GM18520 (cell line): Measurements from ENCODE around the gene C3orf22.

Source experiments
- ATAC-seq: cut with Tn5 transposase; IDR thresholded peaks from one replicate; pipeline ENCODE4 v1.9.1; 2021; ENCODE audit not compliant: unreplicated experiment

Gene C3orf22

DNA sequence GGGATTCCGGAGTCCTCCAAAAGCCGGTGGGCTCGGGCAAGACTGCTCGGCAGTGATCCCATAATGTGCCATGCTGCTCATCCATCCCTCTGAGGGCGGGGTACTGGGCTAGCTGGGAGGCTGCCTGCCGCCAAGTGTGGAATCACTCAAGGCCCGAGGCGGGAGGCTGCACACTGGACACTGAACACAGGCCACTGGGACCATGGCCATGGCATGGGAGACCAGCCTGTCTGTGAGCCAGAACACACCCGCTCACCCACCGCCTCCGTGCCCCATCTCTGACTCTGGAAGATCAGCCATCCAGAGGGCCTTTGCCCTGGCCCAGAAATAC, 1.4 kb downstream of the C3orf22 start:
- no peak for ATAC-seq

DNA sequence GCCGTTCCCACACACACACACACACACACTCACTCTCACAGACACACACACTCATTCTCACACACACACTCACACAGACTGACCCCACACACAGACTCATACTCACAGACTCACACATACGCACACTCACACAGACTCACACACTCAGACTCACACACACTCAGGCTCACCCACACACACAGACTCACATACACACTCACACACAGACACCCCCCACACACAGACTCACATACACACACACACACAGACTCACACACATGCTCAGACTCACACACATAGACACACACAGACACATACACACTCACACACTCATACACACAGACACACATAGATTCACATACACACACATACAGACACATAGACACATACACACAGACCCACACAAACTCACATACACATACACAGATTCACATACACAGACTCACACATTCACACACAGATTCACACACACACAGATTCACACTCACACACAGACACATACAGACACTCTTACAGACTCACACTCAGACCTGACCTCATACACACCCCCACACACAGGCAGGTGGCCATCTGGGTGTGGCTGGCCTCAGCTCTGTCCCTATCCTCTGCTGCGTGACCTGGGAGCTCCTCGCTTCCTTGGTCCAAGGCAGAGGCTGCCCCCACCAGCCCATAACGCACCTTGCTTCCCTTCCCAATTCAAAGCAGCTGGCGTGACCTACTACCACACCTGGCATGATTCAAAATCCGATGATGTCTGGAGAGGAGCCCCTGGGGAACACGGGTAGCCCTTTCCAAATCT, 1.9 kb downstream of the C3orf22 start:
- ATAC-seq = no peak

DNA sequence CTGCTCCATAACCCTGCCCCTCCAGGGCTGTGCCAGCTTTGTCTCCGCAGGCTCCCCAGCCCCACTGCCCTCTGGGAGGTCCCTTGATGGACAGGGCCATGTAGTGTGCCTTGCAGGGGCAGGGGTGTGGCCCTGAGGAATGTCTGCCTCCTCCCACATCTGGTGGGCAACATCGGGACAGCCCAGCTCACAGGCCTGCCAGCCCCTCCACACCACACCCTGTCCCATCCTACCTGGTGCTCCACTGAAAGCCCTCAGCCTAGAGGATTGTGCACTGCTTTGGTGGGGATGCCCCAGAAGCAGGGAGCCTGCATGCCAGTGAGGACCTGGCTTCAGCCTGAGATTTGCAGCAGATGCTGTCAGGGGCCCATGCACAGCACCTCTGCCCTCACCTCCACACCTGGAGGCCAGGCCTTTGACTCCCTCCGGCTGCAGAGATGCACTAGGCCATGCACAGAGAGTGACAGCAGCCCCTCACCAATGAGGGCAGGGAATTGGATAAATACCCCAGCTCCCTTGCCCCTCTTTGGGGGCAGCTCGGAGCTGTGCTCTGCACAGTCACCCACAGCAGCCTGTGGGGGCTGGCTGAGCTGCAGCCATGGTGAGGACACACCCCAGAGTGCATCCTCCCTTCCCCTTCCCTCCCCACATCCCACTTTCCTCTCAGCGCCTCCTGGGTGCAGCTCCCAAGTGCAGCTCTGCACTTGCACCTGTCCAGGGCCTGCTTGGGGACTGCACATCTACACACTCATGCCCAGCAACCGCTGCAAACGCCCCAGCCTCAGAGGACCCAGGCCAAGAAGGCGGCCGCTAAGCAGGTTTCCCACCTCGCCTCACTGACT, 2.7 kb downstream of the C3orf22 start:
- no peak for ATAC-seq

- no peak for ATAC-seq
Measured at GRCh38 chr3:126554560-126555525, 3.9 kb downstream of the C3orf22 start.

DNA sequence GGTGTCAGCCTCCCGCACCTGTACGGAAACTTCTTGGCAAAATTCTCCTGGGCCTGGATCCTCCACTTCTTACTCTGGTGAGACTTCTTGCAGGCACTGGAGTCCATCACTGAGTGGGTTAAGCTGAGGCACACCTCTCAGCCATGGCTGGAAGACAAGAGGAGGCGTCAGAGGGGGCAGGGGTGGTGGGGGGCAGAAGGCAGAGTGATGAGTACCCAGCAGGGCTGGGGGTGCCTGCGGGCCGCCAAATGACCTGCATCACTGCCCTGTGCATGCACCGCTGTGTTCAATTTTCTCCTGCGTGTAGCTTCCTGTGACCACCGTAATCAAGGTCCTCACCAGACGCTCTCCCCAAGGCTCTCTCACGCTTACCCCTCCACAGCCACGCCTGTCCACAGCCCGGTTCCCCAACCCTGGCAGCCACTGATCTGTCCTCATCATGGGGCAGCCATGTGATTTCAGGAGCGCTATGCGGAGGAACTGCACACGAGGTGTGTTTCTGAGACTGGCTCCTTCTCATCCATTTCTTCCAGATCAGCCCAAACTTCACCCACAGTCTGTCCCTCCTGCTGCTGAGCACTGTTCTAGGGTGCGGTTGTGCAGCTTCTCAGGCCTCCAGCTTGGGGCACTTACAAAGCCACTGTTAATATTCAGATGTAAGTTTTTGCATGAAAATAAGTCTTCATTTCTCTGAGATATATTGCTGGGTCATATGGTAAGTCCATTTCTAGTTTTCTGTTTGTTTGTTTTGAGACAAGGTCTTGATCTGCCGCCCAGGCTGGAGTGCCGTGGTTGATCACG, 5.2 kb downstream of the C3orf22 start:
- ATAC-seq = no peak

- no peak for ATAC-seq
Measured at GRCh38 chr3:126552688-126553283, 5.9 kb downstream of the C3orf22 start.

DNA sequence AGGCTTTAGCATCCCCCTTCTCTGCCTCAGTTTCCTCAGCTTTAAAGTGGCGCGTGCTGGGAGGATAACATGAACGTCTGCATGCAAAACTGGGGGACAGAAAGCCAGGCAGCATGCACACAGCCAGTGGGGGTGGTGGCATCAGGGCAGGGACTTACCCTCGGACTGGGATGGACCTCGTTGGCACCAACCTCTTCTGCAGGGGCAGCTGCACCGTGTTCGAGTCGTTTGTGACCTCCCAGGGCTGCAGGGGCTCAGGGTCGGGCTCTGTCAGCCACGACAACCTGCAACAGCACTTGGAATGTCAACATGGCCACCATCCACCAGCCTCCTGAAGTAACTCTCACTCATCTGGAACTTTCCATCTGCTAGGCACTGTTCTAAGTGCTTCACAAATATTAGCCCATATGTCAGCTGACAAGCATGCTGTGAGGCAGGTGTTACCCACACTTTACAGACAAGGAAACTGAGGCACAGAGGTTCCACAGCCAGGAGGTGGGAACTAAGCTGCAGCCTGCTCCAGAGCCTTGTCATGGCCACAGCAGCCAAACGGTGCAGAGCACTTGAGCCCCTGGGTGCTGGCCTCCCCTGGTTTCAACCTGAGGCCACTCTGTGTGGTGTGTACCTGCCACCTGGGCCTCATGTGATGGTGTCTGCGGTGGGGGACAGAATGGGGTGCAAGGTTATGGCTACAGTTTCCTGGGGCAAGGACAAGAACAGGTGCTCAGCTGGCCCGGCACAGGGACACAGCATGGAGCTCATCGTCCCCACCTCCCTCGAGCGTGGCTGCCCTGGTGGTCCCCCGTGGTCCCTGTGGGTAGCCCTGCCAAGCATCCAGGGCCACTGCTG, 6.7 kb downstream of the C3orf22 start:
- ATAC-seq = no peak

- no peak for ATAC-seq
Measured at GRCh38 chr3:126551121-126551838, 7.5 kb downstream of the C3orf22 start.

GRCh38 chr3:126550488-126551051, 8.2 kb downstream of the C3orf22 start:
- no peak for ATAC-seq

DNA sequence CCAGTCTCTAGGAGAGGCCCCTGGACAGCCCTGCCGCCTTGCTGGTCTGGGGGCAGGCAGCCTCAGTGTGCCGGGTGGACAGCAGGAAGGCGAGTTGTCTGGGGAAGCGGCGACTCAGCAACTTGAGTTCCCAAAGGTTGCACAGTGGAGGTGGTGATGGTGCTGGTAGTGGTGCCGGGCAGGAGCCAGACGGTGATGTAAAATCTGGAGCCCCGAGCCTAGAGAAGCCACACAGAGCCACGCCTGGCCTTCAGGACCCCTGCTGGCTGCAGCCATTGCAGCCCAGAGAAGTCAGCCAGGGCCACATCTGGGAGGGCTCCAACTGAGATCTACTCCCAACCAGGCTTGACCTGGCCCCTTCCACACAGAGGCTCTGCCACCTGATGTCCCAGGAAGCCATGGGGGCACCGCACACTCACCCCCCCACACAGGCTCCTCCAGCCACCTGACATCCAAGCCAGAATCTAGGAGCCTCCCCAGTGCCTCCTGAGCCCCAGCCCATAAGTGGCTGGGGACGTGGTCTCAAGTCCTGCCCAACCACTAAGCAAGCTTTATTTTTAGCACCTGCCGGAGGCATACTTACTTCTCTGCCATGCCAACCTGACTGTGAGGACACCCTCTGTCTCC, 8.8 kb downstream of the C3orf22 start:
- no peak for ATAC-seq

DNA sequence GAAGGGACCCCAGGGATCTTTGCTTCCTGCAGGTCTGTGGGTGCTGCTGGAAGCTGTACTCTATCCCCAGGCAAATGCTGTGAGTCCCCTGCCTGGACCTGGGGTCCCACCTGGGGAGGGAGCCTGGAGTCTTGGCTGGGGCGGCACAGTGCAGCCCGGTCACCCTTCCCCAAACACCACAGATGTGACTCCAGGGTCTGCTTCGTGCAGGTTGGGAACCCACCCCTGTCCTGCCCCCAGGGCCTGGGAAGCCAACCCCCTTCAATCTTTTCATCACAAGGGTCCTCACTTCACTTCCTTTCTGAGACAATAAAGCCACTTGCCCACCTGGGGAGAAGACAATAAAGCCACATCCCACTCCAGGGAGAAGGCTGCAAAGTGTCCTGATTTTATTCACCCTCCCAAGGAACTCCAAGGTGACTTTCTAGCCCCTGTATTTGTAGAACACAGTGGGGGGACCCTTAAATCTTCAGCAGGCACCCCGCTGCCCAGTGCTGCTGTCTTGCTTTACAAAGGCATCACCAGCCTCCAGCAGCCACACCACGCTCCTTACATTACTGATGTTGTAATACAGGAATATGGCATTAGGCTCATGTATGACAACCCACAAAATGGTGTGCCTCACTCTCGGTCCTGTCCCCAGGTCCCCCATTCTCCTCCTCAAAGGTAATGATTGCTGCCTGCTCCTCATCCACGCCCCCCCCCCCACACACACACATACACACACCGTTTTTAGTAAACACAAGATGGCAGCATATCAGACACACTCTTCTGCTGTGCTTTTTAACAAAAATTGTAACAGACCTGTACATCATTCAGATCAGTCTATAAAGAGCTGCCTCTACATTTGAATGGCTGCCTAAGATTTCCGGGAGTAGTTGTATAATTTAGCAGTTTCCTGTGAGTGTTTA, 9.9 kb downstream of the C3orf22 start:
- no peak for ATAC-seq

- ATAC-seq = no peak
Measured at GRCh38 chr3:126547721-126548120, 11.0 kb downstream of the C3orf22 start.

GRCh38 chr3:126546549-126547239, 12.0 kb downstream of the C3orf22 start:
- ATAC-seq = no peak

DNA sequence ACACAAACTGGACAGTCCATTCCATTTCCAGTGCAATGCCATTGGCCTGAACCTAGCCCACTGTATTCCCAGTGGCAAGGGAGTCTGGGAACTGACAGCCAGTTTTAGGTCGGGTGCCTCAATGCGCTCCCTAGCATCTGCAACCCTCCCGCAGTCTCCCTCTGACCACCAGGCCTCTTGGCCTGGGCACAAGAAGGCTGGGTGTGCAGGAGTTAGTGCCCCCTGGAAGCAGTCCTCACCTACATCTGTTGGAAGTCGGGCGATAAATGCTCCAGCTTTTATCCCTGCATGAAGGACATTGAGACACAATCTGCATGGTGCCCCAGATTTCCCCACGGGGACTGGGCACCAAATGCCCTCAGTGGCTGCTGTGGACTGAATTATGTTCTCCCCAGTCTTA, 12.7 kb downstream of the C3orf22 start:
- no peak for ATAC-seq

DNA sequence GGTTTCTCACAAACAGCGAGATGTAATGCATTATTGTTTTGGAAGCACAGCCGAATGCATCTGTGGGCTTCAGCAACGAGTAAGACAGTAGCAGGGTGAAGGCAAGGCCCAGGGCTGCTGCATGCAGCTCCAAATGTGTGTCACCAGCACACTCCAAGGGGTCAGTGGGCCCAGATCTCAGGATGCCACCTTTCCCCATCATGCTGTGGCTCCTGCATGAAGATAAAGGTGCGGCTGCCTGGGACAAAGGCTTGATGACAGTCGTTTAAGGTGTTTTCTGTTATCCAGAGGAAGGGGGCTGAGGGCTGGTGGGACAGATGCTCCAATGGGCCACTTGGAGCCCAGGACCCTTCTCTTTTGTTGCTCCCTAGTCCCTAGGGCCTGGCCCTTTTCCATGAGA, 13.2 kb downstream of the C3orf22 start:
- ATAC-seq = no peak
